Dedifferentiated amniotic fluid mesenchymal stem cell (primary cell): ENCODE data around the gene PRDM15.

ENCODE experiments used
- DNase-seq: peaks from one replicate; pipeline ENCODE4 v3.0.0-alpha.2; 2016; ENCODE audit errors: extremely low spot score

Gene PRDM15

GRCh38 chr21:41879190-41879998 lies at the start of gene PRDM15:
Gene PRDM15, minus strand, starts transcription at chr21:41879344. Its CDS starts 18,981 bp downstream, at chr21:41860363.
- DNase-seq = peak; percentile 60

- DNase-seq = no peak
These were observed 49.6 kb upstream of the PRDM15 start for GRCh38 chr21:41928621-41929220.

- no peak for DNase-seq
These were observed 48.7 kb upstream of the PRDM15 start for GRCh38 chr21:41927727-41928409.

- DNase-seq = no peak
These were observed 47.6 kb upstream of the PRDM15 start for GRCh38 chr21:41926807-41927171.

- no peak for DNase-seq
These were observed 47.1 kb upstream of the PRDM15 start for GRCh38 chr21:41926117-41926806.

GRCh38 chr21:41925767-41926116 lies 46.6 kb upstream of the PRDM15 start:
- DNase-seq = no peak

- no peak for DNase-seq
These were observed 45.2 kb upstream of the PRDM15 start for GRCh38 chr21:41924368-41924754.

- DNase-seq = no peak
These were observed 44.7 kb upstream of the PRDM15 start for GRCh38 chr21:41923631-41924367.

- DNase-seq = no peak
These were observed 44.0 kb upstream of the PRDM15 start for GRCh38 chr21:41923186-41923585.

GRCh38 chr21:41921021-41921420 lies 41.9 kb upstream of the PRDM15 start:
- no peak for DNase-seq

GRCh38 chr21:41920476-41920875 lies 41.3 kb upstream of the PRDM15 start:
- DNase-seq = no peak

GRCh38 chr21:41919666-41920398 lies 40.7 kb upstream of the PRDM15 start:
- DNase-seq = no peak

- DNase-seq = no peak
These were observed 39.6 kb upstream of the PRDM15 start for GRCh38 chr21:41918561-41919358.

GRCh38 chr21:41917531-41917930 lies 38.4 kb upstream of the PRDM15 start:
- no peak for DNase-seq

- no peak for DNase-seq
These were observed 37.8 kb upstream of the PRDM15 start for GRCh38 chr21:41916888-41917433.

- no peak for DNase-seq
These were observed 35.8 kb upstream of the PRDM15 start for GRCh38 chr21:41914965-41915364.

GRCh38 chr21:41914358-41914757 lies 35.2 kb upstream of the PRDM15 start:
- DNase-seq = no peak

- no peak for DNase-seq
These were observed 34.1 kb upstream of the PRDM15 start for GRCh38 chr21:41913230-41913629.

- no peak for DNase-seq
These were observed 29.7 kb upstream of the PRDM15 start for GRCh38 chr21:41908829-41909228.
